PC-9 (cell line): ENCODE data around the gene DNM1. TPM values are rescaled to one million over a fixed set of nuclear protein-coding genes. Genes with fewer than 3 reads are reported as not detected.

Experiments
- BruUV-seq: library from RNA; stranded (reverse); fragments of 400-500 nt; replicated peaks from 2 replicates; lab custom pipeline; 2021; lab: Mats Ljungman, UMichigan
- CTCF ChIA-PET: fragments of 300-600 bp; sonication (Branson Sonifier 250); formaldehyde crosslinking; loops from one replicate; lab custom pipeline; 2022; ENCODE audit warnings: antibody characterized with exemption; lab: Charles Lee
- POLR2A ChIA-PET: fragments of 300-600 bp; sonication (Branson Sonifier 250); formaldehyde crosslinking; loops from one replicate; lab custom pipeline; 2022; ENCODE audit warnings: antibody characterized with exemption; ENCODE audit not compliant: unreplicated experiment; lab: Charles Lee
- DNase-seq, 2 experiments: peaks; one replicate each; pipeline versions ENCODE4 v3.0.0 to v3.0.0-alpha.2; 2015 to 2022; ENCODE audit warnings: mixed read lengths in 1 of 2
- H2AFZ ChIP-seq: fragments of 200-600 bp; sonication (generic); 2 replicates; pipeline ENCODE4 v1.8.1; 2017; ENCODE audit warnings: antibody characterized with exemption
- H3F3A ChIP-seq: fragments of 200-600 bp; sonication (generic); 2 replicates; pipeline ENCODE4 v1.8.1; 2017; ENCODE audit warnings: antibody characterized with exemption, mild to moderate bottlenecking, low read depth; ENCODE audit not compliant: insufficient read depth
- H3K27ac ChIP-seq: fragments of 200-600 bp; sonication (generic); 2 replicates; pipeline ENCODE4 v1.6.1; 2016; ENCODE audit warnings: mixed run types
- H3K27me3 ChIP-seq: fragments of 200-600 bp; sonication (generic); 2 replicates; pipeline ENCODE4 v1.6.1; 2016; ENCODE audit warnings: low read depth, mixed run types; ENCODE audit not compliant: insufficient read depth
- H3K36me3 ChIP-seq: fragments of 200-600 bp; sonication (generic); 2 replicates; pipeline ENCODE4 v1.6.1; 2016; ENCODE audit warnings: low read depth, mixed run types
- H3K4me1 ChIP-seq: fragments of 200-600 bp; sonication (generic); replicated peaks from 2 replicates; pipeline ENCODE4 v1.6.1; 2016; ENCODE audit warnings: mixed run types; ENCODE audit not compliant: insufficient read depth
- H3K4me2 ChIP-seq: fragments of 200-600 bp; sonication (generic); 2 replicates; pipeline ENCODE4 v1.6.1; 2017; ENCODE audit warnings: mixed run types
- H3K4me3 ChIP-seq: fragments of 200-600 bp; sonication (generic); 2 replicates; pipeline ENCODE4 v1.6.1; 2016; ENCODE audit warnings: mixed run types
- H3K79me2 ChIP-seq: fragments of 200-600 bp; sonication (generic); 2 replicates; pipeline ENCODE4 v1.6.1; 2017; ENCODE audit warnings: low read depth, mixed run types
- H3K9me2 ChIP-seq: fragments of 200-600 bp; sonication (generic); 2 replicates; pipeline ENCODE4 v1.8.1; 2017; ENCODE audit warnings: mild to moderate bottlenecking; ENCODE audit not compliant: insufficient read depth
- H3K9me3 ChIP-seq: fragments of 200-600 bp; sonication (generic); 2 replicates; pipeline ENCODE4 v1.8.1; 2016; ENCODE audit warnings: low read depth; ENCODE audit not compliant: insufficient read depth
- H4K20me1 ChIP-seq: fragments of 200-600 bp; sonication (generic); 2 replicates; pipeline ENCODE4 v1.8.1; 2017; ENCODE audit not compliant: insufficient read depth
- EZH2 ChIP-seq: fragments of 200-600 bp; sonication (generic); IDR thresholded peaks from 2 replicates; pipeline ENCODE4 v1.8.0; 2017; ENCODE audit warnings: antibody characterized with exemption, low read depth
- intact Hi-C: fragments of 100-400 bp; cut with micrococcal nuclease; formaldehyde crosslinking; loops from one replicate; pipeline ENCODE4 v1.10.0; 2022; ENCODE audit not compliant: unreplicated experiment
- total RNA-seq: library from RNA; stranded (reverse); gene quantifications from 2 replicates; pipeline ENCODE4 v1.2.3, GENCODE V29; 2021
- TF ChIP-seq, protein P1 (sequence below): fragments of 200-600 bp; sonication (generic); conservative IDR thresholded peaks from 2 replicates; pipeline ENCODE4 v1.6.1; 2017; ENCODE audit warnings: mixed run types, antibody characterized with exemption, mild to moderate bottlenecking, moderate library complexity

Gene DNM1
- total RNA-seq, 1 experiment from 2014 or later: 134 TPM

DNA sequence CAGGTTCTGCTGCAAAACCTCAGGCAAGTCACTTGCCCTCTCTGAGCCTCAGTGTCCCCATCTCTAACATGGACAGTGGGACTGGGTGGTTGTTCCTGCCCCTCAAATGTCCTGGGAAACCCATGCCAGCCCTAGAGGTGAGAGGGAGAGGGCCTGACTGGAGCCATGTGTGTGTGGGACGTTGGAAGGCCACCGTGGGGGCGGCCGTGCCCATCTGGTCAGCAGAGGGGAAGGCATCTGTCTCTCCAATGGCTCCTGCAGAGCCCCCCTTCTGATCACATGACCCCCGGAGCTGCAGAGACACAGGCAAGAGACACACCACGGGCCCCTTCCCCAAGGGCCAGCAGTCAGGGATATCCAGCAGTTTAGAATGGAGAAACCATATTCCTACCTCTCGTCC, 1.7 kb downstream of the DNM1 start:
- H3K9me2 ChIP-seq: no peaks in the 10 kb centered on the region
- no peak for DNase-seq
- H3K36me3 ChIP-seq: no peaks in the 10 kb centered on the region
- no peak overlapping the region for H3K4me3 ChIP-seq
- H3K4me1 ChIP-seq: 0 out of 2 replicates have a peak, but pooled peaks cover 5% of the 10 kb centered on the region
- no peaks in the 10 kb centered on the region for H3K9me3 ChIP-seq
- peaks cover 8% of the 10 kb centered on the region; the same call in 1 of the 2 replicates for H3K79me2 ChIP-seq
- intact Hi-C loops: no loop called here
- BruUV-seq: no TSS peak
- H3F3A ChIP-seq: no peaks in the 10 kb centered on the region
- no peak overlapping the region for H3K27ac ChIP-seq
- TF ChIP-seq, protein P1, sequence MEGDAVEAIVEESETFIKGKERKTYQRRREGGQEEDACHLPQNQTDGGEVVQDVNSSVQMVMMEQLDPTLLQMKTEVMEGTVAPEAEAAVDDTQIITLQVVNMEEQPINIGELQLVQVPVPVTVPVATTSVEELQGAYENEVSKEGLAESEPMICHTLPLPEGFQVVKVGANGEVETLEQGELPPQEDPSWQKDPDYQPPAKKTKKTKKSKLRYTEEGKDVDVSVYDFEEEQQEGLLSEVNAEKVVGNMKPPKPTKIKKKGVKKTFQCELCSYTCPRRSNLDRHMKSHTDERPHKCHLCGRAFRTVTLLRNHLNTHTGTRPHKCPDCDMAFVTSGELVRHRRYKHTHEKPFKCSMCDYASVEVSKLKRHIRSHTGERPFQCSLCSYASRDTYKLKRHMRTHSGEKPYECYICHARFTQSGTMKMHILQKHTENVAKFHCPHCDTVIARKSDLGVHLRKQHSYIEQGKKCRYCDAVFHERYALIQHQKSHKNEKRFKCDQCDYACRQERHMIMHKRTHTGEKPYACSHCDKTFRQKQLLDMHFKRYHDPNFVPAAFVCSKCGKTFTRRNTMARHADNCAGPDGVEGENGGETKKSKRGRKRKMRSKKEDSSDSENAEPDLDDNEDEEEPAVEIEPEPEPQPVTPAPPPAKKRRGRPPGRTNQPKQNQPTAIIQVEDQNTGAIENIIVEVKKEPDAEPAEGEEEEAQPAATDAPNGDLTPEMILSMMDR: no peak
- no peak for TF ChIP-seq EZH2
- peak overlapping the region; percentile 89; the same call in 1 of the 2 replicates for H3K4me2 ChIP-seq
- no peaks in the 10 kb centered on the region for H3K27me3 ChIP-seq
- ChIA-PET POLR2A (no interaction called here), CTCF (interaction anchor here (0.6 kb wide), 1 partner anchor 13 kb away, joined by 3 read pairs; no protein-coding TSS in a partner anchor)
- no peak overlapping the region for H2AFZ ChIP-seq
- 0 out of 2 replicates have a peak, but pooled peaks cover 4% of the 10 kb centered on the region for H4K20me1 ChIP-seq

DNA sequence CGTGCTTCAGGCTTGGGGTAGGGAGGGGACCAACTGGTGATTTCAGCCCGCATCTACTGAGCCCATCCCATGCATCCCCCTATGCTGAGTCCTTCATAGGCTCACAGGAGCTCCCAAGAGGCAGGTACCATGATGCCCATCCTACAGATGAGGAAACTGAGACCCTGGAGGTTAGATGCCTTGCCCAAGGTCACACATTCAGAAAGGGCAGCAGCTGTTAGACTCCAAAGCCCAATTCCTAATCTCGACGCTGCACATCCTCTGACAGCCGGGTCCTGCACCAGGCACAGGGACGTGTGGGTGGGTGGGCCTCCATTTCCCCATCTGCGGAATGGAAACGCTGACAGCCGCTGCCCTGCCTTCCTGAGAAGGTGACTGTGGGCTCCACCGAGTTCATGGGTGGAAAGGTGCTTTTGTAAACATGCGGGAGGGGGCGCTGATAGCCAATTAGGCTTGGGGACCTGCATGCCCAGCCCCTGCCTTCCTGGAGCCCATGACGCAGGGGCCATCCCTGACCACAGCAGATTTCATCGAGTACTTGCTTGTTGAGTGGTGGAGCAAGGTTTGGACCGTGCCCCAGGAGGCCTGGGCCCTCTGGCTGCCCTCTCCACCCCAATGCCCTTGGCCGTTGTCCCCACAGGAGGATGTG, 2.2 kb downstream of the DNM1 start:
- CTCF ChIA-PET: interaction anchor here (0.6 kb wide), 1 partner anchor 13 kb away, joined by 3 read pairs; no protein-coding TSS in a partner anchor
- peaks cover 8% of the 10 kb centered on the region; the same call in 1 of the 2 replicates for H3K79me2 ChIP-seq
- H3K4me3 ChIP-seq: no peak overlapping the region
- H3K36me3 ChIP-seq: no peaks in the 10 kb centered on the region
- no peak overlapping the region for H3K27ac ChIP-seq
- intact Hi-C loops: no loop called here
- TF ChIP-seq EZH2: no peak
- TF ChIP-seq, protein P1: no peak
- 0 out of 2 replicates have a peak, but pooled peaks cover 4% of the 10 kb centered on the region for H4K20me1 ChIP-seq
- no peaks in the 10 kb centered on the region for H3F3A ChIP-seq
- no peaks in the 10 kb centered on the region for H3K9me2 ChIP-seq
- no peaks in the 10 kb centered on the region for H3K27me3 ChIP-seq
- no peak overlapping the region for H2AFZ ChIP-seq
- no peaks in the 10 kb centered on the region for H3K9me3 ChIP-seq
- no TSS peak for BruUV-seq
- H3K4me2 ChIP-seq: no peak overlapping the region
- POLR2A ChIA-PET: no interaction called here
- no peak for DNase-seq
- 0 out of 2 replicates have a peak, but pooled peaks cover 5% of the 10 kb centered on the region for H3K4me1 ChIP-seq

DNA sequence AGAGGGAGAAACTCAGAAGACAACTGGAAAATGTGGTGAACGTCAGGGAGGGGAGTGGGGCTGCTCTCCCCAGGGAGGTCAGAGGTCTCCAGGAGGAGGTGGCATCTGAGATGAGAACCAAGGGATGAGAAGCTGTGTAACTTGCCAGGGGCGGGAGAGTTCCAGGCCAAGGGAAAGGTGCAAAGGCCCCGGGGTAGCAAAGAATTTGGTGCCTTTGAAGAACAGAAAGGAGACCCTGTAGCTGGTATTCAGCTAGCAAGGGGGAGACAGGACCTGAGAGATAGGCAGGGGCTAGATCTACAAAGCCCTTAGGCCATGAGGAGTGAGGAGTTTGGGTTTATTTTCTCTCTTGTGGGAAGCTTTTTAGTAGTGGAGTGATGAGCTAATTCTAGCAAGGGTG, 3.3 kb downstream of the DNM1 start:
- 0 out of 2 replicates have a peak, but pooled peaks cover 4% of the 10 kb centered on the region for H4K20me1 ChIP-seq
- no TSS peak for BruUV-seq
- ChIA-PET POLR2A (interaction anchor here (0.6 kb wide), 1 partner anchor 112 kb away, joined by 3 read pairs; no protein-coding TSS in a partner anchor), CTCF (interaction anchor here (0.6 kb wide), 1 partner anchor 106 kb away, joined by 7 read pairs; no protein-coding TSS in a partner anchor)
- no peaks in the 10 kb centered on the region for H3K9me3 ChIP-seq
- DNase-seq: no peak
- intact Hi-C loops: no loop called here
- no peak overlapping the region for H2AFZ ChIP-seq
- no peaks in the 10 kb centered on the region for H3K27me3 ChIP-seq
- H3K36me3 ChIP-seq: no peaks in the 10 kb centered on the region
- no peak overlapping the region for H3K27ac ChIP-seq
- H3K79me2 ChIP-seq: peaks cover 8% of the 10 kb centered on the region; the same call in 1 of the 2 replicates
- no peak overlapping the region for H3K4me3 ChIP-seq
- H3K4me2 ChIP-seq: no peak overlapping the region
- H3K9me2 ChIP-seq: no peaks in the 10 kb centered on the region
- H3F3A ChIP-seq: no peaks in the 10 kb centered on the region
- 0 out of 2 replicates have a peak, but pooled peaks cover 5% of the 10 kb centered on the region for H3K4me1 ChIP-seq
- TF ChIP-seq EZH2: no peak
